GM21528 (cell line): Measurements from ENCODE around the gene ARHGAP12.
"Not testable (repeated sequence)": the region's sequence is repeated elsewhere in the genome, so short reads cannot be mapped to it uniquely, and the experiment has no call there.

Experiments used
- ATAC-seq: cut with Tn5 transposase; IDR thresholded peaks from one replicate; pipeline ENCODE4 v1.9.1; 2021; ENCODE audit warnings: mild to moderate bottlenecking, moderate library complexity; ENCODE audit not compliant: unreplicated experiment, low FRiP score

Gene ARHGAP12

GRCh38 chr10:31927565-31927883 is 1.1 kb downstream of the ARHGAP12 start:
- ATAC-seq, result peak; percentile 13

GRCh38 chr10:31926765-31927564 is 1.7 kb downstream of the ARHGAP12 start:
- no peak for ATAC-seq

- no peak for ATAC-seq
These were observed 2.5 kb downstream of the ARHGAP12 start for GRCh38 chr10:31926160-31926559.

- ATAC-seq, result no peak
These were observed 3.8 kb downstream of the ARHGAP12 start for GRCh38 chr10:31924833-31925232.

GRCh38 chr10:31923389-31923788 is 5.2 kb downstream of the ARHGAP12 start:
- no peak for ATAC-seq

- peak; percentile 57 for ATAC-seq
These were observed 7.6 kb downstream of the ARHGAP12 start for GRCh38 chr10:31921031-31921430.

- ATAC-seq, result peak; percentile 53
These were observed 8.1 kb downstream of the ARHGAP12 start for GRCh38 chr10:31920538-31920937.

GRCh38 chr10:31918671-31919409 is 9.8 kb downstream of the ARHGAP12 start:
- no peak for ATAC-seq

- no peak for ATAC-seq
These were observed 14.3 kb downstream of the ARHGAP12 start for GRCh38 chr10:31914370-31914769.

GRCh38 chr10:31912898-31913850 is 15.5 kb downstream of the ARHGAP12 start:
- ATAC-seq, result no peak

- no peak for ATAC-seq
These were observed 16.3 kb downstream of the ARHGAP12 start for GRCh38 chr10:31912289-31912688.

- no peak for ATAC-seq
These were observed 18.6 kb downstream of the ARHGAP12 start for GRCh38 chr10:31910016-31910415.

- no peak for ATAC-seq
These were observed 20.5 kb downstream of the ARHGAP12 start for GRCh38 chr10:31908157-31908556.

- ATAC-seq, result no peak
These were observed 22.6 kb downstream of the ARHGAP12 start for GRCh38 chr10:31906039-31906438.

- ATAC-seq, result no peak
These were observed 23.0 kb downstream of the ARHGAP12 start for GRCh38 chr10:31905586-31905985.

- ATAC-seq, result no peak
These were observed 26.0 kb downstream of the ARHGAP12 start for GRCh38 chr10:31902625-31903024.

GRCh38 chr10:31897506-31897905 is 31.1 kb downstream of the ARHGAP12 start:
- no peak for ATAC-seq

GRCh38 chr10:31896968-31897384 is 31.7 kb downstream of the ARHGAP12 start:
- ATAC-seq, result no peak

- not testable (repeated sequence) for ATAC-seq
These were observed 32.9 kb downstream of the ARHGAP12 start for GRCh38 chr10:31895722-31896121.

GRCh38 chr10:31888442-31888841 is 40.2 kb downstream of the ARHGAP12 start:
- ATAC-seq, result no peak

- ATAC-seq, result no peak
These were observed 40.8 kb downstream of the ARHGAP12 start for GRCh38 chr10:31887850-31888249.
